Esophagus muscularis mucosa (tissue), 4 donors: ENCODE measurements around the gene FRY. TPM values are rescaled to one million over a fixed set of nuclear protein-coding genes. Genes with fewer than 3 reads are reported as not detected.
"Not testable (repeated sequence)": the region's sequence is repeated elsewhere in the genome, so short reads cannot be mapped to it uniquely, and the experiment has no call there.

ENCODE experiments used
- DNase-seq: peaks from one replicate; pipeline ENCODE4 v3.0.0-alpha.2; 2017; ENCODE audit errors: extremely low spot score
- H3K27ac ChIP-seq, 4 donors: fragments of 200-600 bp; sonication (generic); replicated peaks in 1 of 4; 1 replicate in 3 of 4; 2 replicates in 1 of 4; pipeline ENCODE4 v1.5.1; 2016 to 2019; ENCODE audit warnings: mild to moderate bottlenecking in 1 of 4
- H3K27me3 ChIP-seq, 4 donors: fragments of 200-600 bp; sonication (generic); one replicate each; pipeline versions ENCODE4 v1.5.1 to v1.6.0; 2016 to 2019
- H3K36me3 ChIP-seq, 4 donors: fragments of 200-600 bp; sonication (generic); one replicate each; pipeline ENCODE4 v1.5.1; 2016 to 2019
- H3K4me1 ChIP-seq, 4 donors: fragments of 200-600 bp; sonication (generic); one replicate each; pipeline ENCODE4 v1.5.1; 2016 to 2019
- H3K4me3 ChIP-seq, 4 donors: fragments of 200-600 bp; sonication (generic); 1 replicate in 2 of 4; 2 replicates in 2 of 4; pipeline ENCODE4 v1.5.1; 2016 to 2019; ENCODE audit warnings: mild to moderate bottlenecking in 4 of 4, moderate library complexity in 1 of 4
- H3K9me3 ChIP-seq, 4 donors: fragments of 200-600 bp; sonication (generic); 1 replicate in 3 of 4; 2 replicates in 1 of 4; pipeline ENCODE4 v1.5.1; 2016 to 2019
- CTCF ChIP-seq, 3 experiments: fragments of 200-600 bp in 2 of 3; fragments of 450-650 bp in 1 of 3; sonication (generic) in 2 of 3; IDR thresholded peaks; one replicate each; pipeline ENCODE4 v1.5.1; 2017 to 2019; ENCODE audit warnings: antibody characterized with exemption in 3 of 3, mild to moderate bottlenecking in 2 of 3, moderate library complexity in 1 of 3
- EP300 ChIP-seq: sonication (generic); formaldehyde crosslinking; IDR thresholded peaks from one replicate; pipeline ENCODE4 v1.6.1; 2017; ENCODE audit warnings: antibody characterized with exemption
- POLR2A ChIP-seq: fragments of 450-650 bp; IDR thresholded peaks from one replicate; pipeline ENCODE4 v1.6.1; 2017; ENCODE audit warnings: antibody characterized with exemption, moderate library complexity, mild to moderate bottlenecking, low read depth
- POLR2AphosphoS5 ChIP-seq, 2 donors: sonication (generic); formaldehyde crosslinking; IDR thresholded peaks; one replicate each; pipeline ENCODE4 v1.6.1; 2017; ENCODE audit warnings: antibody characterized with exemption in 2 of 2
- WGBS: methylation state at CpG from one replicate; pipeline ENCODE4 v1.1.5; 2018; 5-methylcytosine and 5-hydroxymethylcytosine counted together
- intact Hi-C: fragments of 100-400 bp; cut with DNase I; formaldehyde crosslinking; loops from one replicate; pipeline ENCODE4 v1.15.1; 2023
- total RNA-seq, 4 donors: library from RNA; depleted of rRNA; stranded (reverse); fragments of >200 nt; gene quantifications; one replicate each; pipeline versions ENCODE4 v1.1.0 to v1.2.1, GENCODE V29; 2016

FRY gene
- total RNA-seq, 4 donors from 2014 or later, result 104 to 276 (median 135) TPM

- no peak for DNase-seq
- no peaks in the 10 kb centered on the region for H3K27me3 ChIP-seq
- 89% methylated on average over 4 of the region's 4 CpGs for WGBS
- TF ChIP-seq POLR2A (no peak), CTCF (IDR thresholded peaks at IDR 0.05) (no peak), POLR2AphosphoS5 (IDR thresholded peaks at IDR 0.05) (no peak), EP300 (no peak)
- H3K27ac ChIP-seq, result no peak overlapping the region
- no peaks in the 10 kb centered on the region for H3K36me3 ChIP-seq
- H3K9me3 ChIP-seq, result no peaks in the 10 kb centered on the region
- H3K4me1 ChIP-seq, result peaks cover 12 to 28% (median 21%) of the 10 kb centered on the region in 4 donors
- no peak overlapping the region for H3K4me3 ChIP-seq
- intact Hi-C loops, result no loop called here
Observed at GRCh38 chr13:32051156-32051555, 19.6 kb downstream of the FRY start.

- no peak for TF ChIP-seq CTCF (IDR thresholded peaks at IDR 0.05)
- no peak for TF ChIP-seq POLR2A
- no peak for TF ChIP-seq EP300
- no peak for TF ChIP-seq POLR2AphosphoS5 (IDR thresholded peaks at IDR 0.05)
- H3K4me1 ChIP-seq, result peaks cover 7 to 11% (median 8%) of the 10 kb centered on the region in 4 donors
- no peaks in the 10 kb centered on the region for H3K9me3 ChIP-seq
- no peak for DNase-seq
- no peaks in the 10 kb centered on the region for H3K27me3 ChIP-seq
- intact Hi-C loops, result no loop called here
- no peaks in the 10 kb centered on the region for H3K36me3 ChIP-seq
- no peak overlapping the region for H3K27ac ChIP-seq
- no peak overlapping the region for H3K4me3 ChIP-seq
Observed at GRCh38 chr13:32056316-32056715, 24.7 kb downstream of the FRY start.

- DNase-seq, H3K9me3 ChIP-seq, H3K4me3 ChIP-seq, H3K36me3 ChIP-seq, intact Hi-C loops, H3K27me3 ChIP-seq, H3K27ac ChIP-seq: not testable (repeated sequence)
- H3K4me1 ChIP-seq, result peaks cover 7 to 11% (median 8%) of the 10 kb centered on the region in 4 donors
- 92% methylated on average over 6 of the region's 6 CpGs for WGBS
Observed at GRCh38 chr13:32057325-32057724, 25.8 kb downstream of the FRY start.

- no peaks in the 10 kb centered on the region for H3K9me3 ChIP-seq
- intact Hi-C loops, result no loop called here
- H3K36me3 ChIP-seq, result no peaks in the 10 kb centered on the region
- TF ChIP-seq EP300 (no peak), POLR2A (no peak), POLR2AphosphoS5 (IDR thresholded peaks at IDR 0.05) (no peak), CTCF (IDR thresholded peaks at IDR 0.05) (no peak)
- peaks cover 7 to 11% (median 8%) of the 10 kb centered on the region in 4 donors for H3K4me1 ChIP-seq
- no peaks in the 10 kb centered on the region for H3K27me3 ChIP-seq
- no peak overlapping the region for H3K4me3 ChIP-seq
- DNase-seq, result no peak
- no peak overlapping the region for H3K27ac ChIP-seq
- WGBS, result 99% methylated on average over 2 of the region's 2 CpGs
Observed at GRCh38 chr13:32059511-32059984, 28.0 kb downstream of the FRY start.

- H3K9me3 ChIP-seq, result no peaks in the 10 kb centered on the region
- no peak for DNase-seq
- no peak overlapping the region for H3K27ac ChIP-seq
- no peaks in the 10 kb centered on the region for H3K36me3 ChIP-seq
- 67% methylated on average over 5 of the region's 5 CpGs for WGBS
- TF ChIP-seq EP300 (no peak), POLR2AphosphoS5 (IDR thresholded peaks at IDR 0.05) (no peak), CTCF (IDR thresholded peaks at IDR 0.05) (no peak), POLR2A (no peak)
- H3K4me3 ChIP-seq, result no peak overlapping the region
- peaks cover 7 to 11% (median 8%) of the 10 kb centered on the region in 4 donors for H3K4me1 ChIP-seq
- intact Hi-C loops, result no loop called here
- H3K27me3 ChIP-seq, result no peaks in the 10 kb centered on the region
Observed at GRCh38 chr13:32060401-32060878, 28.9 kb downstream of the FRY start.
